Measurements from ENCODE around the gene CNTN1. TPM values are rescaled to one million over a fixed set of nuclear protein-coding genes. Genes with fewer than 3 reads are reported as not detected.

CNTN1 gene
- total RNA-seq, 1 donor from 2014 or later = 2.3 TPM

DNA sequence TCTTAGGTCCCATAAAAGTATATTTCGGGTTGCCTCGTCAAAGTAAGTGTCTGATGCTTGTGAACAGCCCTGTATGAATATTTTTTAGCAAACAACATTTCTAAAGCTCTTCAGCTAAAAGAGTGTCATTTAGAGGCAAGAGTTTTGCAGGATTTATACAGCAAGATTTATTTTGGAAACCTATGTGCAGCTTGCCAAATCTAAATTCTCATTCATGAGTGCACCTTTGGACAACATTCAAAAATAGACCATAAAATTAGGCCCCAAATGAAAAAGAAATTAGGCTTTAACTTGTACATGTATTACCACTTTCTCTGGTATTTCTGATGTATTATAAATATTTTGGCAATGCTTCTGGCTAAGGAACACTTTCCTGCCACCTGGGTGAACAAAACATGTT, 271.5 kb downstream of the CNTN1 start:
- H3K4me3 ChIP-seq (ENCODE audit: low read depth, low read length) = no peak overlapping the region
- no peak for DNase-seq (ENCODE audit: low read depth)
- TF ChIP-seq, protein P1, sequence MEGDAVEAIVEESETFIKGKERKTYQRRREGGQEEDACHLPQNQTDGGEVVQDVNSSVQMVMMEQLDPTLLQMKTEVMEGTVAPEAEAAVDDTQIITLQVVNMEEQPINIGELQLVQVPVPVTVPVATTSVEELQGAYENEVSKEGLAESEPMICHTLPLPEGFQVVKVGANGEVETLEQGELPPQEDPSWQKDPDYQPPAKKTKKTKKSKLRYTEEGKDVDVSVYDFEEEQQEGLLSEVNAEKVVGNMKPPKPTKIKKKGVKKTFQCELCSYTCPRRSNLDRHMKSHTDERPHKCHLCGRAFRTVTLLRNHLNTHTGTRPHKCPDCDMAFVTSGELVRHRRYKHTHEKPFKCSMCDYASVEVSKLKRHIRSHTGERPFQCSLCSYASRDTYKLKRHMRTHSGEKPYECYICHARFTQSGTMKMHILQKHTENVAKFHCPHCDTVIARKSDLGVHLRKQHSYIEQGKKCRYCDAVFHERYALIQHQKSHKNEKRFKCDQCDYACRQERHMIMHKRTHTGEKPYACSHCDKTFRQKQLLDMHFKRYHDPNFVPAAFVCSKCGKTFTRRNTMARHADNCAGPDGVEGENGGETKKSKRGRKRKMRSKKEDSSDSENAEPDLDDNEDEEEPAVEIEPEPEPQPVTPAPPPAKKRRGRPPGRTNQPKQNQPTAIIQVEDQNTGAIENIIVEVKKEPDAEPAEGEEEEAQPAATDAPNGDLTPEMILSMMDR (conservative IDR thresholded peaks at IDR 0.05; ENCODE audit: low read depth, low read length) = no peak

DNA sequence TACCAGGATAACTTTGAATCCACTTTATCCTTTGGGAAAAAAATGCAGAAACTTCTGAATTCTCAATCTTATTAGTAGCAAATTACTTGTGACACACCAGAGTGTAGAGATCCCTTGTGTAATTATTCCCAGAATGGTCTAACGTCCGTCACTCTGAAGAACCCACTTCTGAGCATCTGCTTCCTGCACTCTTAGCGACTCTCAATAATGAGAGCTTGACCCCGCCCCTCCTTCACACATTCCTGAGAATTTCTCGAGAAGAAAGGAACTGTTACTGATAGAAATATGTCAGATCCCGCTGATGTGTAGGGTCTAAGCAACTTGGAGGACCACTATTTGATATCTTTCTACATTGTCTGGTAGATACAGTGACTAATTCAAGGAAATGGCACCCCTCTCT, 277.6 kb downstream of the CNTN1 start:
- no peak overlapping the region for H3K4me3 ChIP-seq (ENCODE audit: low read depth, low read length)
- no peak for DNase-seq (ENCODE audit: low read depth)
- TF ChIP-seq, protein P1 (conservative IDR thresholded peaks at IDR 0.05; ENCODE audit: low read depth, low read length) = no peak

DNA sequence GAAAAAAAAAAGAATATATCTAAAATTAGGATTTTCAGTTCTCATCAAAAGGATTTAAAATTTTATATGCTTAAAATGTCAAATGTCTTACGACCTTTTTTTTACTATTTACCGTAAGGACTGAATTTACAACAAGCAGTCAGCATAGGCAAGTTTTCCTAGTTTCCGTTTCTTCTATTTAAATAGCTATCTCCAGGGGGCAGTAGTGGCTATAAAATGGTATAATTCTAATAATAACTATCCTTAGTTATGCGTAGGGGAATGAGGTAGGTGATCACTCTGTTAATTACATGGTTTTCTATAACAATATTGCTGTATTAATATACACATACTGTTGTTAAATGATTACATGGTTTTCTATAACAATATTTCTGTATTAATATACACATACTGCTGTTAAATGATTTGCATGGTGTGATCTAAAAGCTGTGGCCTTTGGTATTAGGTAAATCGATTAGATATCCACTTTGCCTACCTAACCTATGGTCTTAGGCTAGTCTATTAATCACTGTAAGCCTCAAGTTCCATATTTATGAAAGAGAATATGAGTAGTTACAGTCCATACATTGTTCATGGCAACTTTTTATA, 278.2 kb downstream of the CNTN1 start:
- TF ChIP-seq, protein P1 (conservative IDR thresholded peaks at IDR 0.05; ENCODE audit: low read depth, low read length) = peak; percentile 46
- no peak overlapping the region for H3K4me3 ChIP-seq (ENCODE audit: low read depth, low read length)
- DNase-seq (ENCODE audit: low read depth) = no peak

DNA sequence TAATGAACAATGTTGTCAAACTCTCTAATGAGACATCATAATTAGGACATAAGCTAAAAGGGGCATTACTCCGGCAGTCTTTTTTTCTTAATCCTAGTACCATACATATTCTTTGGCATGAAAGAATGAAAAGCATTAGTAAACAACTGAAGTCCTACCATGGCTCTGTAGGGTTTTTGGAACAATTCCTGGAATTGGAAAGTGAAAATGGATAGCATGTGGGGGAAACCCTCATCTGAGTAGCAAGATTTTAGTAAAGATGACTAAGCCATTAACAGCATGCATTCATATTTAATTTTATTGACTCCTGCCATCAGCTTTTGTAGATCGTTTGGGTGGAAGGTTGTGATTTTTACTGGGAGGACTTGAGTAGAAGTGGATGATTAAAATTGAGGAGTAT, 279.7 kb downstream of the CNTN1 start:
- H3K4me3 ChIP-seq (ENCODE audit: low read depth, low read length) = no peak overlapping the region
- DNase-seq (ENCODE audit: low read depth) = no peak
- TF ChIP-seq, protein P1 (conservative IDR thresholded peaks at IDR 0.05; ENCODE audit: low read depth, low read length) = no peak

DNA sequence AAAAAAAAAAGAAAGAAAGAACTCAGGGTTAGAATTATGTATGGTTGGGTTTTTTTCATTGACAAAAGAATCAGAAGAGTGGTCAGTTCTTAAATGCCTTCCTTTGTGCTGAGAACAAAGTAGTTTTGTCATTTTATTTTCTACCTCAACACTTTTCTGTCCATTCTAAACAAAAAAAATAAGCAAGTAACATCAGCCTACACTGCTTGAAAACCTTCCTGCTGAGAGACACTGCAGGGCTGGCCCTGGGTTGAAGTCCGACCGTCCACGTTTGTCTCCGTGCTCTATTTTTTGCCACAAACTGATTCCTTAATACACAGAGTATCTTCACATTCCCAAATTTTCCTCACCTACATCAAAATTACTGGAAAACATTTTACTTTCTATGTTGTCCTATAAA, 284.3 kb downstream of the CNTN1 start:
- TF ChIP-seq, protein P1 (conservative IDR thresholded peaks at IDR 0.05; ENCODE audit: low read depth, low read length) = no peak
- DNase-seq (ENCODE audit: low read depth) = no peak
- H3K4me3 ChIP-seq (ENCODE audit: low read depth, low read length) = no peak overlapping the region

DNA sequence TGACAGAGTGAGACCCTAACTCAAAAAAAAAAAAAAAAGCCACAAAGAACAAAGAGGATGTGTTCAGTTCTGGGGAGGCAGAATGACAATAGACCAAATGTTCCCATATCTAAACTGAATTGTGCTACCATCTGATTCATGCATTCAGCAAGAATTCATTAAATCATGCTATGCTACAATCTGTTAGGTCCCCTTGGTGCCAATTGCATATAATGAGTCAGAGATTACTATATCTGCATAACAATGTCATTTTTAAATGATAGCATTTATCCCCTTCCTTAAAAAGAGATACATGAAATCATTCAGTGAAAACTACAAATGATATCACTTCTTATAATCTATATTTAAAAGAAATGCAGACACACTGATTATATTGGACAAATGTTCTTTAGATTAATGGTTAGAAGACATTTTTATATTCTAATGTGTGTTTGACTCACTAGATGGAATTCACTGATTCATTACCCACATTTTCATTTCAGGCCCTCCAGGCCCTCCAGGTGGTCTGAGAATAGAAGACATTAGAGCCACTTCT, 288.3 kb downstream of the CNTN1 start:
- DNase-seq (ENCODE audit: low read depth) = no peak
- TF ChIP-seq, protein P1 (conservative IDR thresholded peaks at IDR 0.05; ENCODE audit: low read depth, low read length) = no peak
- H3K4me3 ChIP-seq (ENCODE audit: low read depth, low read length) = no peak overlapping the region

DNA sequence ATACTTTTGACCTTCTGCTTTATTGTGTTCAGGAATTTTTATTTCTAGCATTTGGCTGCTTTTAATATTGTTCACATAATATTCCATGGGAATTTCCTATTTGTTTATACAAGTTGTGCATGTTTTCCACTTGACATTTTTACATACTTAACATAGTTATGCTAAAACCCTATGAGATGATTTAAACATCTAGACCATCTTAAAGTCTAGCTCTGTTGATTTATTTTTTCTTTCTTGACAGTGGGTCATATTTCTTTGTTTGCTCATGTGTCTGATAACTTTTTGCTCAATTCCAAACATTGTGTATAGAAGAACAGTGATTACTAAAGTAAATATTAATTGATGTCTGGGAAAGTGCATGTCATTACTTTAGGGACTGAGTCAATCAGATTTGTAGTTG, 293.8 kb downstream of the CNTN1 start:
- DNase-seq (ENCODE audit: low read depth) = no peak
- H3K4me3 ChIP-seq (ENCODE audit: low read depth, low read length) = no peak overlapping the region
- TF ChIP-seq, protein P1 (conservative IDR thresholded peaks at IDR 0.05; ENCODE audit: low read depth, low read length) = no peak
